Measurements from ENCODE around the gene DIO2. TPM values are rescaled to one million over a fixed set of nuclear protein-coding genes. Genes with fewer than 3 reads are reported as not detected.

Gene DIO2
- total and polyA plus RNA-seq, 2 experiments from 2014 or later, result 0.71 to 2.5 TPM

GRCh38 chr14:80206351-80207080 lies 4.8 kb downstream of the DIO2 start:
- H3K36me3 ChIP-seq (replicated peaks; ENCODE audit: insufficient read depth, low read depth), result no peaks in the 10 kb centered on the region
- H3K4me1 ChIP-seq (ENCODE audit: insufficient read depth), result no peaks in the 10 kb centered on the region
- TF ChIP-seq CTCF (IDR thresholded peaks at IDR 0.05; ENCODE audit: poor library complexity) (no peak), EZH2 (IDR thresholded peaks at IDR 0.05; ENCODE audit: borderline replicate concordance) (no peak)
- no peak overlapping the region for H3K4me3 ChIP-seq
- H3K9me3 ChIP-seq (ENCODE audit: low read depth), result no peaks in the 10 kb centered on the region
- no peaks in the 10 kb centered on the region for H3K79me2 ChIP-seq
- H3K9me2 ChIP-seq (replicated peaks; ENCODE audit: insufficient read depth), result no peaks in the 10 kb centered on the region
- 80% methylated on average over 8 of the region's 8 CpGs for WGBS (ENCODE audit: low lambda C conversion rate, missing lambda C conversion rate)
- no peak overlapping the region for H2AFZ ChIP-seq
- no peaks in the 10 kb centered on the region for H4K20me1 ChIP-seq (ENCODE audit: insufficient read depth, poor library complexity, severe bottlenecking)
- H3K4me2 ChIP-seq, result no peak overlapping the region
- H3K27me3 ChIP-seq, result no peaks in the 10 kb centered on the region
- no peak overlapping the region for H3K27ac ChIP-seq
- DNase-seq (ENCODE audit: low spot score), result no peak

GRCh38 chr14:80202888-80203562 lies 8.3 kb downstream of the DIO2 start:
- no peaks in the 10 kb centered on the region for H3K9me2 ChIP-seq (replicated peaks; ENCODE audit: insufficient read depth)
- H3K9me3 ChIP-seq (ENCODE audit: low read depth), result no peaks in the 10 kb centered on the region
- H3K4me1 ChIP-seq (ENCODE audit: insufficient read depth), result no peaks in the 10 kb centered on the region
- no peaks in the 10 kb centered on the region for H3K36me3 ChIP-seq (replicated peaks; ENCODE audit: insufficient read depth, low read depth)
- no peak overlapping the region for H2AFZ ChIP-seq
- H4K20me1 ChIP-seq (ENCODE audit: insufficient read depth, poor library complexity, severe bottlenecking), result no peaks in the 10 kb centered on the region
- 75% methylated on average over 9 of the region's 9 CpGs for WGBS (ENCODE audit: low lambda C conversion rate, missing lambda C conversion rate)
- H3K4me3 ChIP-seq, result no peak overlapping the region
- peak; percentile 14 for TF ChIP-seq CTCF (IDR thresholded peaks at IDR 0.05; ENCODE audit: poor library complexity)
- no peak for TF ChIP-seq EZH2phosphoT487 (IDR thresholded peaks at IDR 0.05; ENCODE audit: low read depth, severe bottlenecking, unreplicated experiment)
- TF ChIP-seq EZH2 (IDR thresholded peaks at IDR 0.05; ENCODE audit: borderline replicate concordance), result no peak
- H3K27ac ChIP-seq, result no peak overlapping the region
- no peaks in the 10 kb centered on the region for H3K27me3 ChIP-seq
- no peaks in the 10 kb centered on the region for H3K79me2 ChIP-seq
- DNase-seq (ENCODE audit: low spot score), result no peak
- H3K4me2 ChIP-seq, result no peak overlapping the region

- no peak overlapping the region for H2AFZ ChIP-seq
- no peak overlapping the region for H3K27ac ChIP-seq
- H3K79me2 ChIP-seq, result no peaks in the 10 kb centered on the region
- DNase-seq (ENCODE audit: low spot score), result no peak
- no peaks in the 10 kb centered on the region for H3K36me3 ChIP-seq (replicated peaks; ENCODE audit: insufficient read depth, low read depth)
- no peak overlapping the region for H3K4me3 ChIP-seq
- H4K20me1 ChIP-seq (ENCODE audit: insufficient read depth, poor library complexity, severe bottlenecking), result no peaks in the 10 kb centered on the region
- H3K4me1 ChIP-seq (ENCODE audit: insufficient read depth), result no peaks in the 10 kb centered on the region
- 71% methylated on average over 4 of the region's 4 CpGs for WGBS (ENCODE audit: low lambda C conversion rate, missing lambda C conversion rate)
- no peaks in the 10 kb centered on the region for H3K27me3 ChIP-seq
- no peaks in the 10 kb centered on the region for H3K9me3 ChIP-seq (ENCODE audit: low read depth)
- no peak for TF ChIP-seq EZH2phosphoT487 (IDR thresholded peaks at IDR 0.05; ENCODE audit: low read depth, severe bottlenecking, unreplicated experiment)
- TF ChIP-seq EZH2 (IDR thresholded peaks at IDR 0.05; ENCODE audit: borderline replicate concordance), result no peak
- TF ChIP-seq CTCF (IDR thresholded peaks at IDR 0.05; ENCODE audit: poor library complexity), result no peak
- H3K4me2 ChIP-seq, result no peak overlapping the region
- H3K9me2 ChIP-seq (replicated peaks; ENCODE audit: insufficient read depth), result no peaks in the 10 kb centered on the region
Observed at GRCh38 chr14:80200093-80200492, 11.2 kb downstream of the DIO2 start.
